ENCODE data around the gene WDR11. TPM values are rescaled to one million over a fixed set of nuclear protein-coding genes. Genes with fewer than 3 reads are reported as not detected.
"Not testable (repeated sequence)": the region's sequence is repeated elsewhere in the genome, so short reads cannot be mapped to it uniquely, and the experiment has no call there.

WDR11 gene
- total RNA-seq, 1 experiment from 2014 or later, result 49.2 TPM

DNA sequence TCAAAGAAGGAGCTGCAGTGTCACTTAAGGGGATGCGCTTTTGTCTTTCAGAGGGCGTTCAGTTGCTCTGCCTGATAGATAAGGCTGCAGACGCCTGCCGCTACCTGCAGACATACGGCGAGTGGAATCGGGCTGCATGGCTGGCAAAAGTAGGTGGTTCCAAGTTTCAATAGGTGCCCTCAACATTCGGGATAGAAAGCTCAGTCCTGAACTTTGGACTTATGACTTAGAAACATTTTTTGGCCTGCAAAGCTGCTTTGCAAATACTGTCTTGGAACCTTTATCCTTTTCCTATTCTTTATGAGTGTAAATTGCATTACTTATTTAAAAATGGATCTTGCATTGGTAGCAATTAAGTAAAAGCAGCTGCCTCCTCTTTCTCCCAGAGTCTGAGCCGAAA, 54.1 kb downstream of the WDR11 start:
- intact Hi-C loops (cut with micrococcal nuclease), result no loop called here
- CTCF ChIA-PET, result no interaction called here
- POLR2A ChIA-PET, result no interaction called here
- no peaks in the 10 kb centered on the region for H3K27me3 Mint-ChIP-seq (ENCODE audit: insufficient read depth, unreplicated experiment)
- no peak overlapping the region for H3K27ac Mint-ChIP-seq (ENCODE audit: low read depth, unreplicated experiment)
- peaks cover 89% of the 10 kb centered on the region for H3K36me3 Mint-ChIP-seq (ENCODE audit: insufficient read depth, unreplicated experiment)
- no peak for DNase-seq (ENCODE audit: unreplicated experiment)
- BruUV-seq (replicated peaks), result no TSS peak
- H3K4me1 Mint-ChIP-seq (ENCODE audit: insufficient read depth, unreplicated experiment), result no peaks in the 10 kb centered on the region
- H3K9me3 Mint-ChIP-seq (ENCODE audit: unreplicated experiment), result no peaks in the 10 kb centered on the region
- TF ChIP-seq, protein P1, sequence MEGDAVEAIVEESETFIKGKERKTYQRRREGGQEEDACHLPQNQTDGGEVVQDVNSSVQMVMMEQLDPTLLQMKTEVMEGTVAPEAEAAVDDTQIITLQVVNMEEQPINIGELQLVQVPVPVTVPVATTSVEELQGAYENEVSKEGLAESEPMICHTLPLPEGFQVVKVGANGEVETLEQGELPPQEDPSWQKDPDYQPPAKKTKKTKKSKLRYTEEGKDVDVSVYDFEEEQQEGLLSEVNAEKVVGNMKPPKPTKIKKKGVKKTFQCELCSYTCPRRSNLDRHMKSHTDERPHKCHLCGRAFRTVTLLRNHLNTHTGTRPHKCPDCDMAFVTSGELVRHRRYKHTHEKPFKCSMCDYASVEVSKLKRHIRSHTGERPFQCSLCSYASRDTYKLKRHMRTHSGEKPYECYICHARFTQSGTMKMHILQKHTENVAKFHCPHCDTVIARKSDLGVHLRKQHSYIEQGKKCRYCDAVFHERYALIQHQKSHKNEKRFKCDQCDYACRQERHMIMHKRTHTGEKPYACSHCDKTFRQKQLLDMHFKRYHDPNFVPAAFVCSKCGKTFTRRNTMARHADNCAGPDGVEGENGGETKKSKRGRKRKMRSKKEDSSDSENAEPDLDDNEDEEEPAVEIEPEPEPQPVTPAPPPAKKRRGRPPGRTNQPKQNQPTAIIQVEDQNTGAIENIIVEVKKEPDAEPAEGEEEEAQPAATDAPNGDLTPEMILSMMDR (IDR thresholded peaks at IDR 0.05; ENCODE audit: unreplicated experiment), result no peak
- no peak overlapping the region for H3K4me3 Mint-ChIP-seq (ENCODE audit: unreplicated experiment)

DNA sequence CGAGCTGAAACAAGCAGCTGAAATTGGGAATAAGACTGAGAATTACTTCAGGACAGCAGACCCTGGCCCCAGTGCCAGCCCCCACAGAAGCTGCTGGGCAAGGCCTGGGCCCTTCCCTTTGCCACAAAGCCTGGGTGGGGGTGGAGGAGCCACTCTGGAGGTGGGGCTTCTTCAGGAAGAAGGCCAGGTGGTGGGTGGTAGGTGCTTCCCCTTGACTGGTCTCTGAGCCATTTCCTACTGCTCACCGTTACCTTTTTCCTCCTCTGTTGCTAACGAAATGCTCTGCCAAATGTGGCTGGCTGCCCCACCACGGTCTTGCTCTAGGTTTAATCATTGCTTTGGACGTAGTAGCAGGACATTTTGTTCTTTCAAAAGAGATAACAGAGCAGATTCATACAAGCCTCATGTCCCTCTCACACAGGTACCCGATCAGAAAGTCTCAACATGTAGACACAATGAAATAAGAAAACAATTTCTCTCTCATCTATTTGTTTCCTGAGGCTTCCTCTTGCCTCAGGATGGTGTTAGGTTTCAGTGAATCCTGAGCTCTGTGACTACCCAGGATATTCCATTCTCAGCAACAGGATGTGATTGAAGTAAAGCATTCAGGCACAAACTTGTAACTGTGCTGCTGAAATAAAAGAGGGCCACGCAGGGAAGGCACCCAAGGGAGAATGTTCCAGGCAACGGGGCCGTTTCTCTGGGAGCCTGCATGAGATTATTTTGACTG, 66.5 kb downstream of the WDR11 start:
- Mint-ChIP-seq H3K4me3 (ENCODE audit: unreplicated experiment) (no peak overlapping the region), H3K4me1 (ENCODE audit: insufficient read depth, unreplicated experiment) (no peaks in the 10 kb centered on the region), H3K27me3 (ENCODE audit: insufficient read depth, unreplicated experiment) (no peaks in the 10 kb centered on the region), H3K27ac (ENCODE audit: low read depth, unreplicated experiment) (no peak overlapping the region), H3K9me3 (ENCODE audit: unreplicated experiment) (no peaks in the 10 kb centered on the region), H3K36me3 (ENCODE audit: insufficient read depth, unreplicated experiment) (no peaks in the 10 kb centered on the region)
- DNase-seq (ENCODE audit: unreplicated experiment), result no peak
- TF ChIP-seq, protein P1 (IDR thresholded peaks at IDR 0.05; ENCODE audit: unreplicated experiment), result no peak
- ChIA-PET CTCF (interaction anchor here (0.6 kb wide), 1 partner anchor 685 kb away, joined by 4 read pairs; no protein-coding TSS in a partner anchor), POLR2A (interaction anchor here (1.0 kb wide), 1 partner anchor 13 kb away, joined by 5 read pairs; no protein-coding TSS in a partner anchor)
- no TSS peak for BruUV-seq (replicated peaks)
- intact Hi-C loops (cut with micrococcal nuclease), result no loop called here

DNA sequence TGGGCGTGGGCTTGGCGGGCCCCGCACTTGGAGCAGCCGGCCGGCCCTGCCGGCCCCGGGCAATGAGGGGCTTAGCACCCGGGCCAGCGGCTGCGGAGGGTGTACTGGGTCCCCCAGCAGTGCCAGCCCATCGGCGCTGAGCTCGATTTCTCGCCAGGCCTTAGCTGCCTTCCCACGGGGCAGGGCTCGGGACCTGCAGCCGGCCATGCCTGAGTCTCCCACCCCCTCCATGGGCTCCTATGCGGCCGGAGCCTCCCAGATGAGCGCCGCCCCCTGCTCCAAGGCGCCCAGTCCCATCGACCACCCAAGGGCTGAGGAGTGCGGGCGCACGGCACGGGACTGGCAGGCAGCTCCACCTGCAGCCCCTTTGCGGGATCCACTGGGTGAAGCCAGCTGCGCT, 72.7 kb downstream of the WDR11 start:
- DNase-seq (ENCODE audit: unreplicated experiment); H3K27ac Mint-ChIP-seq (ENCODE audit: low read depth, unreplicated experiment); H3K4me1 Mint-ChIP-seq (ENCODE audit: insufficient read depth, unreplicated experiment); H3K27me3 Mint-ChIP-seq (ENCODE audit: insufficient read depth, unreplicated experiment); CTCF ChIA-PET; H3K36me3 Mint-ChIP-seq (ENCODE audit: insufficient read depth, unreplicated experiment); BruUV-seq (replicated peaks); H3K9me3 Mint-ChIP-seq (ENCODE audit: unreplicated experiment); intact Hi-C loops (cut with micrococcal nuclease); H3K4me3 Mint-ChIP-seq (ENCODE audit: unreplicated experiment): not testable (repeated sequence)
- POLR2A ChIA-PET, result interaction anchor here (0.7 kb wide), 1 partner anchor 210 kb away, joined by 3 read pairs; no protein-coding TSS in a partner anchor

DNA sequence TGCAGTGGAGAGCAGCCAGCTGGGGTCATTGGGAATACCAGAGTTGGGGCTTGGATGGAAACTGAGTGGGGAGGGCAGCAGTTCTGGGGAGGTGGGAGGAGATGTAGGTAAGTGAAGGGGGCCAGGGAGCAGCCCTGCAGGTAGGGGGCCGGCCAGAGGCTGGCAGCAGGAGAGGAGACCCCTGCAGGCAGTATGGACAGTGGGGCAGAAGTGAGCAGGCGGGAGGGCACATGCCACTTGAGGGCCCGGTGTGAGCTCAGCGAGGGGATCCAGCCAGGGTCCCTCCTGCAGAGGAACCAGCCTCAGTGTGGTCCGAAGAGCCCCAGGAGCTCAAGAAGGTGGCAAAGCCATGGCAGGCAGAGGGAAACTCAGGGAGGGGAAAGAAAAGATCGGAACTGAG, 75.4 kb downstream of the WDR11 start:
- intact Hi-C loops (cut with micrococcal nuclease), result no loop called here
- ChIA-PET CTCF (interaction anchor here (0.6 to 1.4 kb wide), 5 partner anchors 16 to 1077 kb away, joined by 3 to 5 read pairs (median 3); no protein-coding TSS in a partner anchor), POLR2A (no interaction called here)
- Mint-ChIP-seq H3K9me3 (ENCODE audit: unreplicated experiment) (no peaks in the 10 kb centered on the region), H3K27me3 (ENCODE audit: insufficient read depth, unreplicated experiment) (no peaks in the 10 kb centered on the region), H3K36me3 (ENCODE audit: insufficient read depth, unreplicated experiment) (no peaks in the 10 kb centered on the region), H3K4me3 (ENCODE audit: unreplicated experiment) (no peak overlapping the region), H3K27ac (ENCODE audit: low read depth, unreplicated experiment) (no peak overlapping the region), H3K4me1 (ENCODE audit: insufficient read depth, unreplicated experiment) (no peaks in the 10 kb centered on the region)
- no TSS peak for BruUV-seq (replicated peaks)
- TF ChIP-seq, protein P1 (IDR thresholded peaks at IDR 0.05; ENCODE audit: unreplicated experiment), result no peak
- DNase-seq (ENCODE audit: unreplicated experiment), result no peak
